ENCODE results near the gene VTA1.

GRCh38 chr6:142262231-142262630 lies 115.2 kb downstream of the VTA1 start:
- no peak for TF ChIP-seq POLR2A (IDR thresholded peaks at IDR 0.05)
- no peak for TF ChIP-seq CTCF (IDR thresholded peaks at IDR 0.05 in 4 of 5, conservative IDR thresholded peaks at IDR 0.05 in 1 of 5)

Data from gastrocnemius medialis (tissue), 4 donors.